HCT116 (cell line): ENCODE results near the gene PDE4D. TPM values are rescaled to one million over a fixed set of nuclear protein-coding genes. Genes with fewer than 3 reads are reported as not detected.

Experiments used
- ATAC-seq: fragments of 200-7000 bp; cut with Tn5 transposase; 2 replicates; pipeline ENCODE4 v1.9.1; 2020; ENCODE audit warnings: mild to moderate bottlenecking, moderate library complexity
- BruUV-seq: library from RNA; stranded (reverse); fragments of 400-500 nt; replicated peaks from 2 replicates; lab custom pipeline; 2021; lab: Mats Ljungman, UMichigan
- CTCF ChIA-PET: fragments of 300-600 bp; sonication (Branson Sonifier 250); formaldehyde crosslinking; loops from one replicate; lab custom pipeline; 2021; ENCODE audit warnings: antibody characterized with exemption; lab: Charles Lee
- POLR2A ChIA-PET: fragments of 300-600, 350-600 bp; sonication (Branson Sonifier 250); formaldehyde crosslinking; loops from one replicate; lab custom pipeline; 2021; ENCODE audit warnings: antibody characterized with exemption; lab: Charles Lee
- RAD21 ChIA-PET, 2 experiments: fragments of 300-600 bp; sonication (Branson Sonifier 250); formaldehyde crosslinking; loops; one replicate each; lab custom pipeline; 2023; ENCODE audit warnings: low total read pairs in 2 of 2; ENCODE audit not compliant: uncharacterized antibody in 2 of 2, unreplicated experiment in 2 of 2, low non-redundant PET in 1 of 2; lab: Charles Lee
- DNase-seq: peaks from one replicate; pipeline ENCODE4 v3.0.0-alpha.2; 2010; ENCODE audit warnings: low read depth, low spot score
- H2AFZ ChIP-seq: fragments of 200-600 bp; shearing (Covaris generic), sonication (generic); 2 replicates; pipeline ENCODE4 v1.6.1; 2017; ENCODE audit warnings: low read depth, mixed run types, mixed read lengths, antibody characterized with exemption, low read length; ENCODE audit not compliant: poor library complexity, severe bottlenecking
- H3K27ac ChIP-seq: 2 replicates; pipeline ENCODE4 v1.5.1; 2012; ENCODE audit warnings: low read depth, low read length
- H3K27me3 ChIP-seq: fragments of 200-600 bp; sonication (generic); 2 replicates; pipeline ENCODE4 v1.6.1; 2016; ENCODE audit warnings: mixed run types, low read length, mixed read lengths; ENCODE audit not compliant: insufficient read depth
- H3K36me3 ChIP-seq, 2 experiments: fragments of 200-500 bp in 1 of 2; fragments of 200-600 bp in 1 of 2; sonication (Bioruptor generic) in 1 of 2; sonication (generic) in 1 of 2; 2 replicates each; pipeline versions ENCODE4 v1.5.1 to v1.6.1; 2014 to 2016; ENCODE audit warnings: low read length in 2 of 2, inconsistent platforms in 1 of 2, mixed read lengths in 1 of 2, mixed run types in 1 of 2; ENCODE audit not compliant: insufficient read depth in 2 of 2, control insufficient read depth in 1 of 2
- H3K4me1 ChIP-seq, 2 experiments: fragments of 200-600 bp in 1 of 2; sonication (generic) in 1 of 2; 2 replicates each; pipeline versions ENCODE4 v1.5.1 to v1.6.1; 2012 to 2017; ENCODE audit warnings: low read length in 2 of 2, inconsistent platforms in 1 of 2, mild to moderate bottlenecking in 1 of 2, mixed read lengths in 1 of 2, mixed run types in 1 of 2, moderate library complexity in 1 of 2; ENCODE audit not compliant: insufficient read depth in 2 of 2, control insufficient read depth in 1 of 2
- H3K4me2 ChIP-seq: fragments of 200-600 bp; sonication (generic); 2 replicates; pipeline ENCODE4 v1.6.1; 2017; ENCODE audit warnings: mixed run types, low read length, mixed read lengths
- H3K4me3 ChIP-seq, 2 experiments: fragments of 200-600 bp in 1 of 2; sonication (generic) in 1 of 2; replicated peaks in 1 of 2; 2 replicates each; pipeline ENCODE4 v1.5.1; 2011 to 2016; ENCODE audit warnings: low read length in 2 of 2, control low read depth in 1 of 2, low read depth in 1 of 2, mild to moderate bottlenecking in 1 of 2, mixed read lengths in 1 of 2, mixed run types in 1 of 2
- H3K79me2 ChIP-seq: fragments of 200-600 bp; sonication (generic); 2 replicates; pipeline ENCODE4 v1.6.1; 2017; ENCODE audit warnings: mild to moderate bottlenecking, mixed run types, low read length, moderate library complexity, mixed read lengths; ENCODE audit not compliant: insufficient read depth
- H3K9ac ChIP-seq: fragments of 200-600 bp; sonication (generic); 2 replicates; pipeline ENCODE4 v1.6.1; 2016; ENCODE audit warnings: low read length, mixed read lengths
- H3K9me2 ChIP-seq: fragments of 200-600 bp; sonication (generic), shearing (Covaris generic); 2 replicates; pipeline ENCODE4 v1.6.1; 2017; ENCODE audit warnings: mixed run types, mild to moderate bottlenecking, moderate library complexity; ENCODE audit not compliant: insufficient read depth
- H3K9me3 ChIP-seq, 2 experiments: fragments of 200-500 bp in 1 of 2; fragments of 200-600 bp in 1 of 2; sonication (Bioruptor generic) in 1 of 2; sonication (generic) in 1 of 2; 2 replicates each; pipeline ENCODE4 v1.6.1; 2014 to 2017; ENCODE audit warnings: low read length in 2 of 2, mixed read lengths in 2 of 2, inconsistent platforms in 1 of 2, low read depth in 1 of 2, mild to moderate bottlenecking in 1 of 2, mixed run types in 1 of 2, moderate library complexity in 1 of 2; ENCODE audit not compliant: control insufficient read depth in 1 of 2, insufficient read depth in 1 of 2
- H4K20me1 ChIP-seq: fragments of 200-600 bp; sonication (generic), shearing (Covaris generic); 2 replicates; pipeline ENCODE4 v1.6.1; 2017; ENCODE audit warnings: mixed run types, mild to moderate bottlenecking, moderate library complexity; ENCODE audit not compliant: insufficient read depth
- CBX3 ChIP-seq: IDR thresholded peaks from 2 replicates; pipeline ENCODE4 v1.6.1; 2012; ENCODE audit warnings: low read depth
- EGR1 ChIP-seq: IDR thresholded peaks from 2 replicates; pipeline ENCODE4 v1.6.1; 2012; ENCODE audit warnings: low read depth
- ELF1 ChIP-seq: IDR thresholded peaks from 2 replicates; pipeline ENCODE4 v1.6.1; 2012; ENCODE audit warnings: low read depth, borderline replicate concordance
- POLR2A ChIP-seq: IDR thresholded peaks from 2 replicates; pipeline ENCODE4 v1.7.0; 2011; ENCODE audit warnings: borderline replicate concordance; ENCODE audit not compliant: insufficient read depth, insufficient read length; ENCODE audit errors: extremely low read depth
- POLR2AphosphoS5 ChIP-seq: IDR thresholded peaks from 2 replicates; pipeline ENCODE4 v1.6.1; 2011; ENCODE audit warnings: mild to moderate bottlenecking, low read depth, low read length, moderate library complexity
- RAD21 ChIP-seq: IDR thresholded peaks from 2 replicates; pipeline ENCODE4 v1.6.1; 2012; ENCODE audit warnings: low read depth, mild to moderate bottlenecking
- SP1 ChIP-seq: IDR thresholded peaks from 2 replicates; pipeline ENCODE4 v1.6.1; 2012; ENCODE audit warnings: low read depth
- SRF ChIP-seq: IDR thresholded peaks from 2 replicates; pipeline ENCODE4 v1.6.1; 2012; ENCODE audit warnings: low read depth
- YY1 ChIP-seq: IDR thresholded peaks from 2 replicates; pipeline ENCODE4 v1.6.1; 2011; ENCODE audit warnings: low read length, low read depth, moderate library complexity, mild to moderate bottlenecking; ENCODE audit not compliant: insufficient replicate concordance; ENCODE audit errors: extremely low read depth
- intact Hi-C: fragments of 100-400 bp; cut with micrococcal nuclease; formaldehyde crosslinking; loops from 2 replicates; pipeline ENCODE4 v1.10.0; 2022
- total RNA-seq: library from RNA; stranded (reverse); gene quantifications from one replicate; pipeline ENCODE4 v1.2.1, GENCODE V29; 2021; ENCODE audit not compliant: unreplicated experiment
- TF ChIP-seq, protein P1 (sequence below): IDR thresholded peaks from 2 replicates; pipeline ENCODE4 v1.6.1; 2012
- TF ChIP-seq, protein P2 (sequence below), 3 experiments: fragments of 200-600 bp in 1 of 3; sonication (generic) in 1 of 3; IDR thresholded peaks in 2 of 3; conservative IDR thresholded peaks in 1 of 3; 2 replicates each; pipeline ENCODE4 v1.5.1; 2012 to 2017; ENCODE audit warnings: low read depth in 2 of 3, low read length in 2 of 3, antibody characterized with exemption in 1 of 3, borderline replicate concordance in 1 of 3, control low read depth in 1 of 3, mild to moderate bottlenecking in 1 of 3, mixed read lengths in 1 of 3, mixed run types in 1 of 3, moderate library complexity in 1 of 3; ENCODE audit not compliant: insufficient read depth in 1 of 3
- TF ChIP-seq, protein P3 (sequence below): IDR thresholded peaks from 2 replicates; pipeline ENCODE4 v1.6.1; 2012
- TF ChIP-seq, protein P4 (sequence below): IDR thresholded peaks from 2 replicates; pipeline ENCODE4 v1.6.1; 2012; ENCODE audit warnings: low read depth

PDE4D gene
- total RNA-seq, 1 experiment from 2014 or later = 1.1 TPM

DNA sequence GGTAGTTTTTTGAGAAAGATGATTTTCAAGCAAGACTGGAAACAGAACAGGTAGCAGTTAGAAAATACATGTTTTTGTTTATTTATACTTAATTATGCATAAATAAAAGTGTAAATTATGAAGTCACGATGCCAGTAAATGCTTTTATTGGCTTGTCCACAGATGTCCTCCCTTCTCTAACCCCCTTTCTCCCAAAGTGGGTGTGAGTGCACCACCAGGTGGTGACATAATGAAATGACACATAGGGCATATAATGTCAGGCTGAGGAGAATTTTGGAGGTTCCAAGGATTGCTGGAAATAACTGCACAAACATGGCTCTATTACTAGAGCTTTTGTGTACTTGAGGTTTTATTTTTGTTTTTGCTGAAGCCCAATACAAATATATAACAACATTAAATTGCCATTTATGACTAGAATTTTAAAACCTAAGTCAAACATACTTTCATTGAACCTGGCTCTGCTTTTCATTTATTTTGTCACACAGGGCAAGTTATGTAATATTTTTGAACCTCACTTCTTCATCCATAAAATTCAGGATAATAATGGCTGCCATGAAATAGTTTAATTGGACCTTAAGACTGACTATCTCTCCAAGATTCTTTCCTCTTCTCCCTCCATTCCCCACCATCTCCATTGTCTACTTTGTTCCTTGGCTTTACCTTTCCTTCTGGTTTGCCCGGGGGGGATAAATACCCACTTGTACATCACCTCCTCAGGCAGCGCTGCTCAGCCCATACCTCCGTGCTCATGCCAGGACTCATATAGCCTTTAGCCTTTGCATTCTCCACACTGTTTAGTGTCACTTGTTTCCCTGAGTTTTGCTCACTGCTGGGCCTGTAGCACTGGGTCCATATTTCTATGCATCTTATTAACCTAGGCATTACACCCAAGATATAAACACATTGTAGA, 168.8 kb downstream of the PDE4D start:
- Histone ChIP-seq H3K27ac (no peak overlapping the region), H4K20me1 (no peaks in the 10 kb centered on the region), H3K79me2 (no peaks in the 10 kb centered on the region), H3K9me2 (no peaks in the 10 kb centered on the region), H3K9ac (no peak overlapping the region), H3K27me3 (0 out of 2 replicates have a peak, but pooled peaks cover 3% of the 10 kb centered on the region), H3K4me1 (no peaks in the 10 kb centered on the region), H3K4me2 (no peak overlapping the region), H3K4me3 (no peak overlapping the region), H3K36me3 (no peaks in the 10 kb centered on the region), H2AFZ (no peak overlapping the region), H3K9me3 (no peaks in the 10 kb centered on the region)
- RAD21 ChIA-PET = no interaction called here
- peak; percentile 12 for DNase-seq
- POLR2A ChIA-PET = no interaction called here
- TF ChIP-seq, protein P1, sequence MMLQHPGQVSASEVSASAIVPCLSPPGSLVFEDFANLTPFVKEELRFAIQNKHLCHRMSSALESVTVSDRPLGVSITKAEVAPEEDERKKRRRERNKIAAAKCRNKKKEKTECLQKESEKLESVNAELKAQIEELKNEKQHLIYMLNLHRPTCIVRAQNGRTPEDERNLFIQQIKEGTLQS = no peak
- TF ChIP-seq EGR1 = no peak
- no peak for TF ChIP-seq POLR2AphosphoS5
- TF ChIP-seq SRF = no peak
- TF ChIP-seq, protein P2, sequence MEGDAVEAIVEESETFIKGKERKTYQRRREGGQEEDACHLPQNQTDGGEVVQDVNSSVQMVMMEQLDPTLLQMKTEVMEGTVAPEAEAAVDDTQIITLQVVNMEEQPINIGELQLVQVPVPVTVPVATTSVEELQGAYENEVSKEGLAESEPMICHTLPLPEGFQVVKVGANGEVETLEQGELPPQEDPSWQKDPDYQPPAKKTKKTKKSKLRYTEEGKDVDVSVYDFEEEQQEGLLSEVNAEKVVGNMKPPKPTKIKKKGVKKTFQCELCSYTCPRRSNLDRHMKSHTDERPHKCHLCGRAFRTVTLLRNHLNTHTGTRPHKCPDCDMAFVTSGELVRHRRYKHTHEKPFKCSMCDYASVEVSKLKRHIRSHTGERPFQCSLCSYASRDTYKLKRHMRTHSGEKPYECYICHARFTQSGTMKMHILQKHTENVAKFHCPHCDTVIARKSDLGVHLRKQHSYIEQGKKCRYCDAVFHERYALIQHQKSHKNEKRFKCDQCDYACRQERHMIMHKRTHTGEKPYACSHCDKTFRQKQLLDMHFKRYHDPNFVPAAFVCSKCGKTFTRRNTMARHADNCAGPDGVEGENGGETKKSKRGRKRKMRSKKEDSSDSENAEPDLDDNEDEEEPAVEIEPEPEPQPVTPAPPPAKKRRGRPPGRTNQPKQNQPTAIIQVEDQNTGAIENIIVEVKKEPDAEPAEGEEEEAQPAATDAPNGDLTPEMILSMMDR (IDR thresholded peaks at IDR 0.05 in 2 of 3, conservative IDR thresholded peaks at IDR 0.05 in 1 of 3; ENCODE audit: borderline replicate concordance in 1 of 3, insufficient read depth in 1 of 3, low read depth in 2 of 3, low read length in 2 of 3) = peak; percentile 46 to 68 (median 66); a peak in 5 of 6 replicates
- peak; percentile 50; the same call in 1 of the 2 replicates for TF ChIP-seq RAD21
- TF ChIP-seq POLR2A = no peak
- no peak for TF ChIP-seq ELF1
- TF ChIP-seq, protein P3, sequence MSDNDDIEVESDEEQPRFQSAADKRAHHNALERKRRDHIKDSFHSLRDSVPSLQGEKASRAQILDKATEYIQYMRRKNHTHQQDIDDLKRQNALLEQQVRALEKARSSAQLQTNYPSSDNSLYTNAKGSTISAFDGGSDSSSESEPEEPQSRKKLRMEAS = no peak
- TF ChIP-seq SP1 = no peak
- no peak for TF ChIP-seq CBX3
- TF ChIP-seq, protein P4, sequence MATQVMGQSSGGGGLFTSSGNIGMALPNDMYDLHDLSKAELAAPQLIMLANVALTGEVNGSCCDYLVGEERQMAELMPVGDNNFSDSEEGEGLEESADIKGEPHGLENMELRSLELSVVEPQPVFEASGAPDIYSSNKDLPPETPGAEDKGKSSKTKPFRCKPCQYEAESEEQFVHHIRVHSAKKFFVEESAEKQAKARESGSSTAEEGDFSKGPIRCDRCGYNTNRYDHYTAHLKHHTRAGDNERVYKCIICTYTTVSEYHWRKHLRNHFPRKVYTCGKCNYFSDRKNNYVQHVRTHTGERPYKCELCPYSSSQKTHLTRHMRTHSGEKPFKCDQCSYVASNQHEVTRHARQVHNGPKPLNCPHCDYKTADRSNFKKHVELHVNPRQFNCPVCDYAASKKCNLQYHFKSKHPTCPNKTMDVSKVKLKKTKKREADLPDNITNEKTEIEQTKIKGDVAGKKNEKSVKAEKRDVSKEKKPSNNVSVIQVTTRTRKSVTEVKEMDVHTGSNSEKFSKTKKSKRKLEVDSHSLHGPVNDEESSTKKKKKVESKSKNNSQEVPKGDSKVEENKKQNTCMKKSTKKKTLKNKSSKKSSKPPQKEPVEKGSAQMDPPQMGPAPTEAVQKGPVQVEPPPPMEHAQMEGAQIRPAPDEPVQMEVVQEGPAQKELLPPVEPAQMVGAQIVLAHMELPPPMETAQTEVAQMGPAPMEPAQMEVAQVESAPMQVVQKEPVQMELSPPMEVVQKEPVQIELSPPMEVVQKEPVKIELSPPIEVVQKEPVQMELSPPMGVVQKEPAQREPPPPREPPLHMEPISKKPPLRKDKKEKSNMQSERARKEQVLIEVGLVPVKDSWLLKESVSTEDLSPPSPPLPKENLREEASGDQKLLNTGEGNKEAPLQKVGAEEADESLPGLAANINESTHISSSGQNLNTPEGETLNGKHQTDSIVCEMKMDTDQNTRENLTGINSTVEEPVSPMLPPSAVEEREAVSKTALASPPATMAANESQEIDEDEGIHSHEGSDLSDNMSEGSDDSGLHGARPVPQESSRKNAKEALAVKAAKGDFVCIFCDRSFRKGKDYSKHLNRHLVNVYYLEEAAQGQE = no peak
- no peak for TF ChIP-seq YY1
- CTCF ChIA-PET = interaction anchor here (0.6 to 1.3 kb wide), 3 partner anchors 51 to 336 kb away, joined by 3 to 4 read pairs (median 3); no protein-coding TSS in a partner anchor
- intact Hi-C loops = loop anchor here (2.0 to 5.0 kb wide), 2 partner anchors 218 to 332 kb away; no protein-coding TSS in a partner anchor
- ATAC-seq = peak; percentile 83
- no TSS peak for BruUV-seq
